NOMO-1 (cell line): ENCODE results near the gene EZH1.

Experiments used
- DNase-seq, 2 experiments: peaks; one replicate each; lab custom pipeline; 2025; ENCODE audit not compliant: unreplicated experiment in 2 of 2; lab: John Stamatoyannopoulos, UW

EZH1 gene

GRCh38 chr17:42685831-42686230 lies 59.0 kb downstream of the EZH1 start:
- DNase-seq = no peak

- no peak for DNase-seq
These were observed 59.8 kb downstream of the EZH1 start for GRCh38 chr17:42684929-42685556.

GRCh38 chr17:42683407-42684034 lies 61.3 kb downstream of the EZH1 start:
- no peak for DNase-seq

GRCh38 chr17:42682722-42683403 lies 62.0 kb downstream of the EZH1 start:
- DNase-seq = no peak

- no peak for DNase-seq
These were observed 62.7 kb downstream of the EZH1 start, which contains the start of gene CNTNAP1 for GRCh38 chr17:42681976-42682721. TSS of gene CNTNAP1 (plus strand) at chr17:42682531. CDS start at chr17:42682830, 299 bp downstream.

GRCh38 chr17:42680331-42680808 lies 64.5 kb downstream of the EZH1 start:
- DNase-seq = peak; percentile 40 to 42

- peak; percentile 82 to 86 for DNase-seq
These were observed 65.1 kb downstream of the EZH1 start for GRCh38 chr17:42679492-42680330.

GRCh38 chr17:42678951-42679491 lies 65.8 kb downstream of the EZH1 start:
- DNase-seq = peak; percentile 73 to 75

- DNase-seq = peak; percentile 91 to 93
These were observed 66.7 kb downstream of the EZH1 start for GRCh38 chr17:42677921-42678781.

- peak; percentile 97 to 99 for DNase-seq
These were observed 67.6 kb downstream of the EZH1 start for GRCh38 chr17:42677012-42677857.

- DNase-seq = no peak
These were observed 68.3 kb downstream of the EZH1 start, which contains the start of gene PLEKHH3 for GRCh38 chr17:42676424-42677011. TSS of gene PLEKHH3 (minus strand) at chr17:42676994. CDS start at chr17:42676563, 431 bp downstream.

- no peak for DNase-seq
These were observed 68.8 kb downstream of the EZH1 start for GRCh38 chr17:42675965-42676423.

- DNase-seq = no peak
These were observed 69.4 kb downstream of the EZH1 start for GRCh38 chr17:42675348-42675964.

- DNase-seq = no peak
These were observed 70.0 kb downstream of the EZH1 start for GRCh38 chr17:42674755-42675347.

- peak in 1 of 2 experiments; percentile 14 for DNase-seq
These were observed 70.7 kb downstream of the EZH1 start for GRCh38 chr17:42673885-42674754.
